Uterus (tissue), 2 donors: ENCODE measurements around the gene S100Z.

Experiments used
- POLR2A ChIP-seq, 2 donors: fragments of 450-650 bp; IDR thresholded peaks; one replicate each; pipeline ENCODE4 v1.6.1; 2016; ENCODE audit warnings: antibody characterized with exemption in 2 of 2, mild to moderate bottlenecking in 1 of 2, moderate library complexity in 1 of 2
- TF ChIP-seq, protein P1 (sequence below), 4 experiments: fragments of 200-600 bp in 2 of 4; fragments of 450-650 bp in 2 of 4; sonication (generic) in 2 of 4; IDR thresholded peaks; one replicate each; pipeline ENCODE4 v1.5.1; 2016 to 2019; ENCODE audit warnings: antibody characterized with exemption in 4 of 4, mild to moderate bottlenecking in 2 of 4, moderate library complexity in 1 of 4

DNA sequence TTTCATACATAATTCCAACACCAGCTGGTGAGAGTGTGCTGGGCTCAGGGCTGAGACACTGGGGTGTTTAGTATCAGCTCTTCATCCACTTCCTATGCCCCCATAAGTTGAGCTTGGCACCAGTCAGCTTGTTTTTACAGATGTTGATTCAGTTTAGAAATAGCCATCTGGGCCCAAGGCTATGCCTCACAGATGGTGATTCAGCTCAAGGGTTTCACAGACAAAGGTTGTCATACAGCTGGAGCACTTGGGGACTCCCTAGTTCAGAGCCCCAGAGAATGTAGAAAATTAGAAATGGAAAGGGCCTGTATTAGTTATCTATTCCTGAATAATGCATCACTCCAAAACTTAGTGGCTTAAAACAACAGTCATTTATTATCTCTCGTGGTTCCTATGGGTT is 92.8 kb downstream of the S100Z start:
- no peak for TF ChIP-seq POLR2A (IDR thresholded peaks at IDR 0.05)
- TF ChIP-seq, protein P1, sequence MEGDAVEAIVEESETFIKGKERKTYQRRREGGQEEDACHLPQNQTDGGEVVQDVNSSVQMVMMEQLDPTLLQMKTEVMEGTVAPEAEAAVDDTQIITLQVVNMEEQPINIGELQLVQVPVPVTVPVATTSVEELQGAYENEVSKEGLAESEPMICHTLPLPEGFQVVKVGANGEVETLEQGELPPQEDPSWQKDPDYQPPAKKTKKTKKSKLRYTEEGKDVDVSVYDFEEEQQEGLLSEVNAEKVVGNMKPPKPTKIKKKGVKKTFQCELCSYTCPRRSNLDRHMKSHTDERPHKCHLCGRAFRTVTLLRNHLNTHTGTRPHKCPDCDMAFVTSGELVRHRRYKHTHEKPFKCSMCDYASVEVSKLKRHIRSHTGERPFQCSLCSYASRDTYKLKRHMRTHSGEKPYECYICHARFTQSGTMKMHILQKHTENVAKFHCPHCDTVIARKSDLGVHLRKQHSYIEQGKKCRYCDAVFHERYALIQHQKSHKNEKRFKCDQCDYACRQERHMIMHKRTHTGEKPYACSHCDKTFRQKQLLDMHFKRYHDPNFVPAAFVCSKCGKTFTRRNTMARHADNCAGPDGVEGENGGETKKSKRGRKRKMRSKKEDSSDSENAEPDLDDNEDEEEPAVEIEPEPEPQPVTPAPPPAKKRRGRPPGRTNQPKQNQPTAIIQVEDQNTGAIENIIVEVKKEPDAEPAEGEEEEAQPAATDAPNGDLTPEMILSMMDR (IDR thresholded peaks at IDR 0.05), result no peak
